Measurements from ENCODE around the gene TRABD.

TRABD gene

GRCh38 chr22:50217543-50218152 is 31.9 kb downstream of the TRABD start:
- no peak for DNase-seq (ENCODE audit: low read depth, low spot score)

DNA sequence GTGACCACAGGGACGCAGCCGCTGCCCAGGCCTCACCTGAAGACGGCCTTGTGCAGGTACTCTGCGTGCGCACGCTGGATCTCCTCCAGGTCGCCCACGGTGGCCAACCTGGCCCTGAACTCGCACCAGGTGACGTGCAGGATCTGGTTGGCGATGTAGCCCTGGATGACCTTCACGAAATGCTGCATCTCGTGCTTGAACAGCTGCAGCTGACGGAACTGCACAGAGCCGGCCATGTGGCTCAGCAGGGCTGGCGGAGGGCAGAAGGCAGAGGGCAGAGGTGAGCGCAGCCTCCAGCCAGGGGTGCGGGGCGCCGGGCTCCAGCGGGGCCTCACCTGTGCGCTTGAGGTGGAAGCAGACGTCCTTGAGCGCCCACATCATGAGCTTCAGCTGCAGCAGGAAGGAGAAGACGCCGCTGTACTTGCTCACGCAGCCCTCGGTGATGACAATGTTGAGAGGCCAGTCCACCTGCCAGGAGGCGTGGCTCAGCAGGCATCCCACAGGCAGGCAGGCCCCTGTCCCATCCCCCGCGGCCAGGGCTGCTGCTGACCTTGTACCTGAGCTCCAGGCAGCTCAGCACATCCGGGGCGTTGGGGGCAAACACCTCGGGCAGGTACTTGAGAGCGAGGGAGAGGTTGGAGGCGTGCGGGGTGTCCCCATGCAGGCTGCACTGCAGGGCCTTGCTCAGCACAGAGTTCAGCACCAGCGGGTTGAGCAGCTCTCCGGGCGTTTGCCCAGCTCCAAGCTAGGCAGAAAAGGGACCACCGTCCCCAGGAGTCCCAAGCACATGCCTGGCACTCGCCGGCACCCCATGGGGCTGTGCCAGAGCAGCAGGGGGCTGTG is 32.7 kb downstream of the TRABD start:
- no peak for DNase-seq (ENCODE audit: low read depth, low spot score)

DNA sequence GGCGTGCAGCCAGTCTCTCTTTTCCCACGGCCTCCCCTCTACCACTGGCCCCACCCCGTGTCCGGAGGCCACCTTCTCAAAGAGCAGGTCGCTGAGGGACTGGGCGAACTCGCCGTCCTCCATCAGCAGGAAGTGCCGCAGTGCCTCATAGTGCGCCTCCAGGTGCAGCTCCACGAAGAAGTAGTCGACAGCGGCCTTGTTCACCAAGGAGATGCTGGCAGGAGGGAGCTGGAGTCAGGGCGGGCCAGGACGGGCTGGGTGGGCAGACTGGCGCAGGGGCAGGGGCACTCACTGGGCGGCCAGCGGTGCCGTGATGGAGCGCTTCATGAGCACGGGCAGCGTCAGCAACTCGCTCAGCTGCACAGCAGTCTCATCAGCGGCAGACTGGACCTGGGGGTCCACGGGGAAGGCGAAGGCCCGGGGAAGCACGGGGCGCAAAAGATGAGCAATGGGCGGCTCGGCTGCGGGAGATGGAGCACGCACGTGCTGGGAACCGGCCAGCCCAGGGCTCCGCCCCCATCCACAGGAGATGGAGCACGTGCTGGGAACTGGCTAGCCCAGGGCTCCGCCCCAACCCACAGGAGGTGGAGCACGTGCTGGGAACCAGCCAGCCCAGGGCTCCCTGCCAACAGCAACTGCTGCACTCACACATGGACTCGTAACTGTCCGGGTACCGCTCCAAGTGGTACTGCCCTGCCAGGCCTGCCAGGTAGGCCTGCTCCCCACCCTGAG is 33.4 kb downstream of the TRABD start:
- DNase-seq (ENCODE audit: low read depth, low spot score): peak; percentile 89

DNA sequence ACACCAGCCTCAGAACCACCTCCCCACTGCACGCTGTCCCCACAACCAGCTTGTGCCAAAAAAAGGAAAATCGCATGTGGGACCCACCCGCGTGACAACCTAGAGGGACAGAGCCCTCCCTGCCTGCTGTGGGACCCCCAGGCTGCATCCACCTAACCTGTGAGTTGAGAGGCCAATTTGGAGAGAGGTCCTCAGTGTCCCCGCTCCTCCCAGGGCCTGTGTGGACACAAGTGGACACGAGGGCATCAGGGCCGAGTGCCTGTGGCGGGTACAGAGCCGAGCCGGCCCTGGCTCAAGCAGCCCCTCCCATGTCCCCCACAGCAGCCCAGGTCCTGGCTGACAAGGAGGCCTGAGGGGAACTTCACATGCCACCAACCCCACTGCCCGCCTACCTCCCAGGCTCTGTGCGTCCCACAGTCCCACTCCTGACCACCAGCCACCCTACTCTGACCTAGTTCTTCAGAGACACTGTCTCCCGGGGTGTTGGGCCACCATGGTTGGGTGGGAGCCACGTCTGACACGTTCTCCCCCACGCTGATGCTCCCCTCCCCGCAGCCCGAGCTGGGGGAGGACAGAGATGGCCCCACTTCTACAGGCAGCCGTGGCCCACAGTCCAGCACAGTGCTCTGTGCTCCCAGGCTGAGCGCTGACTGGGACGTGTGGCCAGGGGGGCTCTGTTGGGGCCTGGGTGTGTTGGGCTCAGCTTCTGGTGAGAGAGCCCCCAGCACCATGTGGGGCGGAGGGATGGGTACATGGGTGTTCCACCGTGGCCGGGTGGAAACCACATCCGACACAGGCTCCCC is 34.3 kb downstream of the TRABD start:
- no peak for DNase-seq (ENCODE audit: low read depth, low spot score)

DNA sequence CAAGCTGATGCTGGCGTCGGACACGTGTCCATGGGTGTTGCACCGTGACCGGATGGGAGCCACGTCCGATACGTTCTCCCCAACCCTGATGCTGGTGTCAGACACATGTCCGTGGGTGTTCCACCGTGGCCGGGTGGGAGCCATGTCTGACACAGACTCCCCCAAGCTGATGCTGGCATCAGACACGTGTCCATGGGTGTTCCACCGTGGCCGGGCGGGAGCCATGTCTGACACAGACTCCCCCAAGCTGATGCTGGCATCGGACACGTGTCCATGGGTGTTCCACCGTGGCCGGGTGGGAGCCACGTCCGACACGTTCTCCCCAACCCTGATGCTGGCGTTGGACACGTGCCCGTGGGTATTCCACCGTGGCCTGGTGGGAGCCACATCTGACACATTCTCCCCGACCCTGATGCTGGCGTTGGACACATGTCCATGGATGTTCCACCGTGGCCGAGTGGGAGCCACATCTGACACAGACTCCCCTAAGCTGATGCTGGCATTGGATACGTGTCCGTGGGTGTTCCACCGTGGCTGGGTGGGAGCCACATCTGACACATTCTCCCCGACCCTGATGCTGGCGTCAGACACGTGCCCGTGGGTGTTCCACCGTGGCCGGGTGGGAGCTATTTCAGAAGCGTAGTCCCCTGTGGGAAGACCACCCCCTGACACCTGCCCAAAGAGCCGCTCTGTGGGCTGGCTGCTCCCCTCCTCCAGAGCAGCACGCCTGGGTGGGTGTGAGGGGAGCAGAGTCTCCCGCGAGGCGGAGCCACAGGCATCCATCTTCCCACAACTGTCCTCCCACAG is 35.1 kb downstream of the TRABD start:
- no peak for DNase-seq (ENCODE audit: low read depth, low spot score)

- no peak for DNase-seq (ENCODE audit: low read depth, low spot score)
Measured at GRCh38 chr22:50221410-50222300, 35.9 kb downstream of the TRABD start.

- no peak for DNase-seq (ENCODE audit: low read depth, low spot score)
Measured at GRCh38 chr22:50222508-50222907, 36.8 kb downstream of the TRABD start.

GRCh38 chr22:50224071-50224470 is 38.4 kb downstream of the TRABD start:
- DNase-seq (ENCODE audit: low read depth, low spot score): no peak

DNA sequence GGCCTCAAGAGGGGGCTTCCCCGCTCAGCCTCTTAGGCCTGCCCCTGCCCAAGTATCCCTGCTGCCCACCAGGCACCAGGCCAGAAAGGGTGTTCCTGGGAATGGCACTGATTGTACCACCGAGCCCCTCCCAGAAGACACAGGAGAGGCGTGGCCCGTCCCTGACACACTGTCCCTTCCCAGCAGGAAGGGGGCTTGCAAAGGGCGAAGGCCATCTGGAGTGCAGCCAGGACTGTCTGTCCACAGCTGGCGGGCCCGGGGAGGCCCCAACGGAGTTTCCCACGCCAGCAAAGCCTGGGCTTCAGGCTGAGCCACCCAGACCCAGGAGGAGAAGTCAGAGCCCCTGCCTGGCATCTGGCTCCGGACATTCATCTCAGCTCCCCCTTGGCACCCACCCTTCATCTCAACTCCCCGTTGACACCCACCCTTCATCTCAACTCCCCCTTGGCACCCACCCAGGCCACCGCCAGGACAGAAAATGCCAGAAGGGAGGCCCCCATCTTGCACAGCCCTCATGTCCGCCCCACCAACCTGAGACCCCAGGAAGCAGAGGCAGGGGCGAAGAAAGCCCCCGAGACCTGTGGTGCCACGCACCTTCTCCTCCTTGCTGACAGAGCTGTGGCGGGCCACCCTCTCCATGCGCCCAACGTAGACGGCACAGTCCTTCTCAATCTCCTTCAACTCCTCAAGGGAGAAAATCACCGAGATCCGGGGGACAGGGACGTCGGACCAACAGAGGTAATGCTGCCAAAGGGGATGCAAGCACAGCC is 39.7 kb downstream of the TRABD start:
- no peak for DNase-seq (ENCODE audit: low read depth, low spot score)

- DNase-seq (ENCODE audit: low read depth, low spot score): no peak
Measured at GRCh38 chr22:50226063-50226874, 40.6 kb downstream of the TRABD start.

GRCh38 chr22:50226875-50227165 is 41.1 kb downstream of the TRABD start:
- no peak for DNase-seq (ENCODE audit: low read depth, low spot score)

DNA sequence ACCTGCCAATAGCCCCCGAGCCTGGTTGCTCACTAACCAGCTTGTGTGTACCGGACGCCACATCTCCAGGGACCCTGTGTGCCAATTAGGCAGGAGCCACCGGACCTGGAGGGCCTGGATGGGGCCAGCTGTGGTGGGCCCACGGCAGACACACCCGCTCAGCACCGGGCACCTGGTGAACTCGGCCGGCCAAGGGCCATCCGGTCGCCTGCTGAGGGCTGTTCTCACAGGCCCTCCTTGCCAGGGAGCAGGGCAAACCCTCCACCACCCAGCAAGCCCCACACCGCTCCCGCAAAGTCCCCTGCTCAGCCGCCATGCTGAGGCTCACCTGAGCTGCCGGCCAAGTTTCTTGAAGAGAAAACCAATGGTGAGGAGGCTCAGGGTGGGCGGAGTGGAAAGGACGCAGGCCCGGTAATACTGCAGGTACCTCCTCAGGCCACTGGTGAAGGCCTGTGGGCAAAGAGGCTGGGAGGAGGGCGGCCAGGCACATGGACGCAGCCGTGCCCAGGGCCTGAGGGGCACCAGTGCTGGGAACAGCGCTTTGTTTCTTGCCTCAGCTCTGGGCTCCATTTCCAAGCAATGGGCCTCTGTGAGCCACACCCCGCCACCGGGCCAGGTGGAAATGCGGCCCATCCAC is 42.0 kb downstream of the TRABD start:
- no peak for DNase-seq (ENCODE audit: low read depth, low spot score)

DNA sequence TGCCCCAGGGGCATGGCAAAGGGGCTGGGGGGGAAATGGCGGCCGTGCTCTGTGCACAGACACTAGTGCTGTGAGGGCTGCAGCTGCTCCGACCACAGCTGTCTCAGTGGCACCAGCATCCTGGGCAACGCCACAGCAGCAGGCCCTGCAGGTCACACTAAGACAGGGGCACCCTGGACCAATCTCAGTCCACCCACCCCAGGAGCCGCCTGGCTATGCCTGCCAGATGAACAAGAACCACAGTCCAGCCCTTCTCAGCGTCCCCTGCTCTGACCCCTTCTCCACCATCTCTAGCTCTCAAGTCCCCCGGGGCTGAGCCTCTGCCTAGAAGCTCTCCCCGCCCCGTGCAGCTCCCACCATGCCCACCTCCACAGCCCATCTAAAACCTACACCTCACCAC is 42.7 kb downstream of the TRABD start:
- no peak for DNase-seq (ENCODE audit: low read depth, low spot score)

GRCh38 chr22:50229370-50229769 is 43.7 kb downstream of the TRABD start:
- no peak for DNase-seq (ENCODE audit: low read depth, low spot score)

DNA sequence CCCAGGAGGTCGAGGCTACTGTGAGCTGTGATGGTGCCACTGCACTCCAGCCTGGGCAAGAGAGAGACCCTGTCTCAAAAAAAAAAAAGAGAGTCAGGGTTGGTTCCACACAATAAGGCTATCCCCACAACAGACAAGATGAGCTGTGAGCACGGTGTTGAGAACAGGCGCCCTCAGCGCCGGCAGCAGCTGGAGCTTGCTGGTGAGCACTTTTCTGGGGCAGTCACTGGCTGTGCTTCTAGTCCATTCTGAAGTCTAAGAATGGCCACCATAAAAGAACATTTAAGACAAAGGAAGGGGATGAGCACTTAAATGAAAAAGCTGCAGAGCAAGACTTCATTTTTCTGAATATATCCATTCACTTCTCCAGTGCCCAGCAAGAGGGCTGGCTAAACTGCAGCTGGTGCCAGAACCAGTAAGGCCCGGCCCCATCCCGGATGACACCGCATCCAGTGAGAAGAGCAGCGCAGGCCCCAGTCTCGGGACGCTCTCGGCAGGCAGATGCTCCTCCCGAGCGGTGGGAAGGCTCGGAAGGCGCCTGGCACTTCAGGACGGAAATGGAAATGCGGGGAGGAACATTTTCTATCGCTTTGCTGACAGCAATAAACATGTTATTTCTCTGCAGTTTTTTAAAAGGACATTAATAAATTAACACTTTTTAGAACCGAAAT is 46.9 kb downstream of the TRABD start:
- no peak for DNase-seq (ENCODE audit: low read depth, low spot score)

GRCh38 chr22:50233223-50233622 is 47.5 kb downstream of the TRABD start:
- no peak for DNase-seq (ENCODE audit: low read depth, low spot score)

GRCh38 chr22:50236731-50237409 is 51.2 kb downstream of the TRABD start:
- peak; percentile 45 for DNase-seq (ENCODE audit: low read depth, low spot score)
